ENCODE data around the gene GET4. TPM values are rescaled to one million over a fixed set of nuclear protein-coding genes. Genes with fewer than 3 reads are reported as not detected.
"Not testable (repeated sequence)": the region's sequence is repeated elsewhere in the genome, so short reads cannot be mapped to it uniquely, and the experiment has no call there.

The GET4 gene
- total RNA-seq, 1 donor from 2014 or later = 20.8 TPM

DNA sequence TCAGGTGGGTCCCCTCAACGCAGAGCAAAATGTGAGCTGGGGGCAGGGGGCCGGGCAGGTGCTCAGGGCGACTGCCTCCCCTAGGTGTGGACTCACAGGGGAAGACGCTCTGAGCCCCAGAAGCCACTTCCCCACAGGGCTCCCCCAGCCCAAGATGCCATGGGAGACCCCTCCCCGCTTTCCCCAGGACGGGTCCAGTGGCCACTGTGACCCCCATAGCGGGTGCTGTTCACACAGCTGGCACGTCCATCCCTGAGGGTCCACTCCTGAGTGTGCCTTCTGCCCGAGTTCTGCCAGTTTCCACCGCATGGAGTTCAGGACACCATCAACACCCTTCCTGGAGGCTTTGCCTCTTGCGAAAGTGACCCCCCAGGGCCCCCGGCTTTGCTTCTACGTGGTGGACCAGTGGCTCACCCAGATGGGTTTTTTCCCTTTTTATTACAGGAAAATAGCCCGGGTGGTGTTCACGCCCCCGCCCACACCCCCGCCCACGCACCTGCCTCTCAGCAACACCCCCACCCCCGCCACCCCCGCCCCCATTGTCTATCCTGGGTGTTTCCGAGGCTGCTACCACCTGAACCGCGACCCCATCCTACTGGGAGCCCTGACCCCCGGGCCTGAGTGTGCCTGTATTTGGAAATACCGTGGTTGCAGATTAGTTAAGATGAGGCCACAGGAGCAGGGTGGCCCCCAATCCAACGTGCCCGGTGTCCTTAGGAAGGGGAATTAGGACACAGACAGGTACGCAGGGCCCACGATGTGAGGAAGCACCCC, 46.2 kb downstream of the GET4 start:
- FAIRE-seq (no peak), DNase-seq (ENCODE audit: low spot score in 2 of 2) (no peak)

DNA sequence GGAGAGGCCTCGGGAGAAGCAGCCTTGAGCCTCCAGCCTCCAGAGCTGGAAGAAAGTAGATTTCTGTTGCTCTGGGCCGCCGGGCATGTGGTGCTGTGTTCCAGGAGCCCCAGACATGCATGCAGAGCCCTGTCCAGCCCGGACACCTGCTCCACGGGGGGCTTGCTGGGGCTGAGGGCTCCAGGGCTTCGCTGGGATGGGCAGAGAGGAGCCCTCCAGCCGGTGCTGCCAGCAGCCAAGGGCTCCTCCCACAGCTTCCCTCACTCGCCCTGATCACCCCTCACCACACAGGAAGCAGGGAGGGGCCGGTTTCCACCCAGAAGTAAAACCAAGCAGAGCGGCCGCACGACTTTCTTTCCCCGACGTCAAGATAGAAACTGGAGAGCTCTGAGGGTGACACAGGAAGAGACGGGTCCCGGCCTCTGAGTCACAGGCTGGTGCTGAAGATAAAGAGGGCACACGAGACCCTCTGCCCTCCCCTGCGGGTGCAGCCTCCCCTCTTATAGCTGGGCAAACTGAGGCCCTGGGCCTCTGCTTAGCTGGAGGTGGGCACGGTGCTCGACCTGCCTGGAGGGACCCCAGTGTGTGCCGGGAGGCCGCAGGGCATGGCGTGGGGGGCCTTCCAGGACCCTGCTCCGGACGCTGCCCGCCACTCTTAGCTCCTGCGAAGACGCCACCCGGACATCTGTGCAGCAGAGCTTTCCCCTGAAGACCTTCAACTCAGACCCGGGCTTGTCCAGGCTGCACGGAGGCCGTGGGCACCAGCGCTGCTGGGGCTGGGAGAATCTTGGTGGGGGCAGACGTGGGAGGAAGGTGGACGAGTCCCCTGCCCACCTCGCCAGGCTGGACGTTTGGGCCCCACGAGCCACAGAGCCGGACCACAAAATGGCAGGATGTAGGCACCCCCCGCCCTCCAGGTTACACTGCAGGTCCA, 47.0 kb downstream of the GET4 start:
- DNase-seq (ENCODE audit: low spot score in 2 of 2) (no peak), FAIRE-seq (no peak)

DNA sequence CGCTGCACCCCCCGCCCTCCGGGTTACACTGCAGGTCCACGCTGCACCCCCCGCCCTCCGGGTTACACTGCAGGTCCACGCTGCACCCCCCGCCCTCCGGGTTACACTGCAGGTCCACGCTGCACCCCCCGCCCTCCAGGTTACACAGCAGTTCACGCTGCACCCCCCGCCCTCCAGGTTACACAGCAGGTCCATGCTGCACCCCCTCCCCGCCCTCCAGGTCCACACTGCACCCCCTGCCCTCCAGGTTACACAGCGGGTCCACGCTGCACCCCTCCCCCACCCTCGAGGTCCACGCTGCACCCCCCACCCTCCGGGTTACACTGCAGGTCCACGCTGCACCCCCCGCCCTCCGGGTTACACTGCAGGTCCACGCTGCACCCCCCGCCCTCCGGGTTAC, 47.7 kb downstream of the GET4 start:
- not testable (repeated sequence) for DNase-seq (ENCODE audit: low spot score in 2 of 2); FAIRE-seq

DNA sequence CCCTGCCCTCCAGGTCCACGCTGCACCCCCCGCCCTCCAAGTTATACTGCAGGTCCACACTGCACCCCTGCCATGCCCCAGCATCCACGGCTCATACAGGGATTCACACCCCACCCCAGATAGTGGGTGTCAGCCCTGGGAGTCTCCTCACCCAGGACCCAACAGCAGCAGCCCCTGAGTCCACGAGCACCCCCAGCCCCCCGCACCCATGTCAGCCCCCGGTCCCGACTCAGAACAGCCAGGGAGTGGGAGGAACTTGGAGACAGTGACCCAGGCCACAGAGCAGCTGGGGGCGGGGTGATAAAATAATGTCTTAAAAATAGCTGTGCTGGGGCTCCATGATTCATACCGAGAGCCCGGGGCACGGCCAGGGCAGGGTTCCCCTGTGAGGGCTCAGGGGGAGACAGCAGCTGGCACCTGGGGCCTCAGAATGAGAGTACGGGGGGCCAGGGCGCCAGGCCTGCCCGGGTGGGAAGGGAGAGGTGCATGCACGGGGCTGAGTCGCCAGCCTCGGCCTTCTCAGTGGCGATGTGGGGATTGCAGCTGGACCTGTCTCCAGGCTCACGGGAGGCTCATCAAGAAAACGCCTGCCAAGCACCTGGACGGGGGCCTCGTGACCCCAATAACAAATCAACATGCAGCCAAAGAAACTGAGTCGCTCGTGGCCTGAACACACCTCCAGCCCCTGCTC, 48.3 kb downstream of the GET4 start:
- FAIRE-seq (no peak), DNase-seq (ENCODE audit: low spot score in 2 of 2) (no peak)

DNA sequence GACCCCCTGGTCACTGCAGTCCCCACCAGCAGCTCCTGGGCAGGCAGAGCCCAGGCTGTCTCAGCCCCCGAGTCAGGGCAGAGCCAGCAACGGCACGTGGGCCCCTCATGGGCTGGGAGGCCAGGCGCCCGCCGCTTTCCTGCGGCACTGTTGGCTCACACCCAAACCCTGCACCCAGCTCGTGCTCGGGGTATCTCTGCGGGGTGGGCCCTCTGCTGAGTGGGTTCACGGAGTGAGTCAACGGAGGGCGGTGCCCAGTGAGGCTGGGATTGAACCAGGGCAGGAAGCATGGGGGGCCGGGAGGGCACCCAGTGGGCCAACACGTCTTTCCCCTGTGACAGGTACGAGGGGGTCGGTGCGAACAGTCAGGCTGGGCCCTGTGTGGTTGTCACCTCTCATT, 49.2 kb downstream of the GET4 start:
- no peak for DNase-seq (ENCODE audit: low spot score in 2 of 2)
- no peak for FAIRE-seq

DNA sequence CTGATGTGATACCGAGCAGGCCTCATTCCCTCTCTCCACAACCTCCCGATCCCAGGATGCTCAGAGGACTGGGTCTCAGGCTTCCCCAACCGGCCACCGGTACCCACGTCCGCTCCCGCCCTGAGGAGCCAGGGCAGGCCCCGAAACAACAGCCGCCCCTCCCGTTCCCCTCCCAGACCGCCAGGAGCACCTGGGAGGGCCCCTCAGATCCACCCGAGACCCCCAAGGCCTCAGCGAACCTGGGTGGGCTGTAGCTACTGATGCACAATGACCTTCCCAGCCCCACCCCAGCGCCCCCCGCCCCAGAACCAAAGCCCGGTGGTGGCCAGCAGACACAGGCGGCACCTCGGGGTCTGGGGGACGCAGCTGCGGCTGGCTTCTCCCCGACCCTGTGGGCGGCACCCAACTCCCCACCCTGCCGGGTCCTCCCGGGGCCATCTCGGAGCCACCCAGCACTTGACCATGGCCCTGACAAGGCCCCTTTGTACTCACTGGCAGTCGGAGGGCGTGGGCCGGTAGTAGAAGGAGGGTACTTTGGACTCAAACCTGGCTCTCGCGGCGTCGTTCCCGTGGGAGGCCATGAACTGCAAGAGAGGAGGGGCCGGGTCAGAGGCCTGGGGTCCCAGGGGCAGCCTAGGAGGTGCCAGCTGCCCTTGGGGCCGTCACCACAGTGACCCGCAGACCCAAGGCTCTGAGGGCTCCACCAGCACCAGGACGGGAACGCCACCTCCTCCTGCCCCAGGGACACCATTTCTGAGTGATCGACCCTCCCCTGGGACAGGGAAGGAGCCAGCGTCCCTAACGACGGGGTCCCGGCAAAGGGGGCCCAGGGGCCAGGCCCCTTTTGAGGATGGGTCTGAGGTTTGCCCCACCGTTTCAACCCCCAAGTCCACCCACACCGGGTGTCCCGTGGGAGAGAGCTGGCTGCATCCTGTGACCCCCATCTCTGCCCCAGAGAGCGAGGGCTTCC, 50.0 kb downstream of the GET4 start:
- DNase-seq (ENCODE audit: low spot score in 2 of 2) (no peak), FAIRE-seq (no peak)

DNA sequence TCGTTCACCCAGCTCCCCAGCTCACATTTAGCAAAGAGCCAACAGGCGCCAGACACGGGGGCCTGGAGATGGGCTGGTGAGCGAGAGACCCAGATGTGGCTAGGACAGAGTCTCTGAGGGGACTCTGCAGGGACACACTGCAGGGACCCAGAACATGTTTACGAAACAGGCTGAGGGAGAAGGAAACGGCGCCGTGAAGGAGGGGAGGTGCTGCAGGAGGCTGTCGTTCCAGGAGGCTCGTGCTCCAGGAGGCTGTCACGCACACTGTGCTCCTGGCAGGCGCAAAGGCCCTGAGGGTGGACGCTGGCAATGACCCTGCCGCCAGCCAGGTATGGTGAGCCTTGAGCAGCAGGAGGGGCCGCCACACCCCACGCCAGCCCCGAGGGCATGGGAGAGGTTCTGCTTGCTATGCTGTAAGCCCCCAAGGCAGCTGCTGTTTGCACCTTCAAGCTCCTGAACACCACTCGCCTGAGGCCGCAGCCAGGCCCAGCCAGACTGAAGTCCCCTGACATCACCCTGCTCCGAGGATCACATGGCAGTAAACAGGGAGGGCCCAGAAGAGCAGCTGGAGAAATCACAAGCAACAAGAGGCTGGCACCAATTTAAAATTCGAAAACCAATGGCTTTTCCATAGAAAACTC, 50.8 kb downstream of the GET4 start:
- DNase-seq (ENCODE audit: low spot score in 2 of 2) (no peak), FAIRE-seq (no peak)

DNA sequence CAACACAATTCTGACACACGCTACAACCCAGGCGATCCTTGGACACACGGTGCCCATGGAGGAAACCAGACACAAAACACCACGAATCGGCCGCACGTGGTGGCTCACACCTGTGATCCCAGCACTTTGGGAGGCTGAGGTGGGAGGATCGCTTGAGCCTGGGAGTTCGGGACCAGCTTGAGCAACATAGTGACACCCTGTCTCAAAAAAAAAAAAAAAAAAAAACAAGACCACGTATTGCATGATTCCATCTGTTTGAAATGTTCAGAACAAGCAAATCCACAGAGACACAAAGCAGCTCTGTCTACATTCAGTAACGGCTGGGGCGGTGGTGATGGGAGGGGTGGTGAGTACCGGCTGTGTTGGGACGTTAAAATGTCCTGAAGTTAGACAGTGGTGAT, 53.0 kb downstream of the GET4 start:
- DNase-seq (ENCODE audit: low spot score in 2 of 2) (no peak), FAIRE-seq (no peak)

DNA sequence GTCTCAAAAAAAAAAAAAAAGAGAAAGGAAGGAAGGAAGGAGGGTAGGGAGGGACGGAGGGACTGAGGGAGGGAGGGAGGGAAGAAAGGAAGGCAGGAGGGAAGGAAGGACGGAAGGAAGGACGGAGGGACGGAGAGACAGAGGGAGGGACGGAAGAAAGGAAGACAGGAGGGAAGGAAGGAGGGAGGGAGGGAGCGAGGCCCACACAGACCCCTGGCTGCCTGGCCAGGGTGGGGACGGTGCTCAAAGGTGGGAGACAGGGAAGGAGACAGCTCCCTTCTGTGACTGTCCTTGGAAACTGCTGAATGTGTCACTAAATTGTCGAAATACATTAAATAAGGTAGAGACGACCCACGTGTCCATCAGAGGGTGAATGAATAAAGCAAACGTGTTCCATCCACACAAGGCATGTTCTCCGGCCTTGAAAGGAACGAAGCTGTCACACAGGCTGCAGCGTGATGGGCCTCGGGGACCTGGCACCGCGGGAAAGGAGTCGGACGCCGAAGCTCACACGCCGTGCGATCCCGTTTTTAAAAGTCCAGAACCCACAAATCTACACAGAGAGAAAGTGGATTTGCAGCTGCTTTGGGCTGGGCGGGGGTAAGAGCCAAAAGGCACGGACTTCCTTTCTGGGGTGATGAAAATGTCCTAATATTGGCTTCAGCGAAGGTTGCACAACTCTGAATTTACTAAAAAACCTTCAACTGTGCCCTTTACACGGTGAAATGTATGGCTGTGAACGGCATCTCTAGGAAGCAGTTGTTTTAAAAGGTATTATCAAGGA, 54.8 kb downstream of the GET4 start:
- no peak for DNase-seq (ENCODE audit: low spot score in 2 of 2)

DNA sequence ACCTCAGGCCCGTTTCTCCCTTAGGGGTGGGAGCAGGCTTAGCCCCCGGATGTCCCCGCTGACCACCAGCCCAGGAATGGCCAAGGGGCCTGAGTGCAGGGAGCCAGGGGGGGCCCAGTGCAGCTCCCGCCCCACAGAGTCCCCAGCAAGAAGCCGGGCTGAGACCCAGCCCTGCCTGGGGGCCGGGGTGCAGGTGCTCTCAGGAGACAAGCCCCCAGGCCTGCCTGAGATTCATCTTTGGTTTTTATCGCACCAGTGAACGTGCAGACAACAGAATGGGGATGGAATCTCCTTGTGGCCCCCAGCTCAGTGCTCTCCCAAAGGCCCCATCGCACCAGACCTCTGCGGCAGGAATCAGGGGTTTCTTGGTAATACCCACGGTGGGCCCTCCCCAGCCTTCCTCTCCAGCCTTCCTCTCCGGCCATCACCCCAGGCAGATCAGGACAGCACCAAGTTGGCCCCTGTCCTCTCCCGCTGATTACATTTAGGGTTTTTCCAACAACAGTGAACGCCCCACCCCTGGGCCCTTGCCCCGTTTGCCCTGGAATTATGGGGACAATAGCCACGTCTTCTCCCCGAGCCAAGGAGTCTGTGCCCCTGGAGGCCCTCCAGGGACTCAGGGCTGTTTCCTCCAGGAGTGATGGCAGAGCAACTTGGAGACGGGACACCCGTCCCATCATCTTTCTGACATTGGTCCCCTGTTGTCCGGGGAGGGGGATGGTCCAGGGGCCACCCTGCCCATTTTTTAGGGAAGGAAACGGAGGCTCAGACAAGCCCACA, 55.7 kb downstream of the GET4 start:
- FAIRE-seq = no peak
- no peak for DNase-seq (ENCODE audit: low spot score in 2 of 2)

More for the DNA sequence above, 54.8 kb downstream of the GET4 start:
- no peak for FAIRE-seq

DNA sequence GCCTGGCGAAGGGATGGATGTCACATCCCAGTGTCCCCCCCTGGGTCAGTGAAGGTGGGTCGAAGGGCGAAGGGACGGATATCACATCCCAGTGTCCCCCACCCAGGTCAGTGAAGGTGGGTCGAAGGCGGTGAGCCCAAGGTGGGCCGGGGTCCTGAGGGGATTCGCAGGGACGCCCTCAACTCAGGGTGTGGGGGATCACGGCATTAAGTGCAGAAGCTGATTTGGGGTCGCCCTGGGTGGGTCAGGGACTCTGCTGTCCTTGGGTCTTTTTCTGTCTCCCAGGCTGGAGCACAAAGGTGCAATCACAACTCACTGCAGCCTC, 56.3 kb downstream of the GET4 start:
- no peak for FAIRE-seq
- no peak for DNase-seq (ENCODE audit: low spot score in 2 of 2)

DNA sequence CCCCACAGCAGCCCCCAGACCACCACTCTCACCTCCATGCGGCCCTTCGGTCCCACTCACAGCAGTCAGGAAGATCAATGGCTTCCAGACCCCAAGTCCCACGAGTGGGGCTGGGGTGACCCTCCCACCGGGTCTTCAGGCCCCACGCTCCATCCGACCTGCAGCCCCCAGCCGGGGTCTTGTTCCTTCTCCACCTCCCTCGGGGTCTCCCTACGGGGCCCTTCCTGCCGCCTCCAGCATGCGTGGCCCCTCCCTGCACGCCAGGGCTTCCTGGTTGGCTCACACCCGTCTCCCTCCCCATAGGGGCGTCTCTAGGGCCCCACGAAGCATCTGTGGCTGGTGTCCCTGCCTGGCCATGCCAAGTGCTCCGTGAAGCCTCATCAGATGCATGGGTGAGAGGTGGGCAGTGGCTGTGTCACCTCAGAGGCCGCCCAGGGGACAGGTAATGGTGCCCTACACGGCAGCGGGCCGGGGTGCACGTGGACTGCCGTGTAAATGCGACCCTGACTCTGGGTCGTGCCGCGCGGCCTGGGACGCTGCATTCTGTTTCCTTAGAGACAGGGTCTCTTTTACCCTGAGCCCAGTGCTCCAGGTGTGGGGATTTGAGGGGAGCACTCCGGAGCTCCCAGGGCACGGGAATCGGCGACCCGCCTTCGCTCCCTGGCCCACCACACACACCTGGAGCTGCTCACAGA, 58.3 kb downstream of the GET4 start:
- DNase-seq (ENCODE audit: low spot score in 2 of 2) (no peak), FAIRE-seq (no peak)

DNA sequence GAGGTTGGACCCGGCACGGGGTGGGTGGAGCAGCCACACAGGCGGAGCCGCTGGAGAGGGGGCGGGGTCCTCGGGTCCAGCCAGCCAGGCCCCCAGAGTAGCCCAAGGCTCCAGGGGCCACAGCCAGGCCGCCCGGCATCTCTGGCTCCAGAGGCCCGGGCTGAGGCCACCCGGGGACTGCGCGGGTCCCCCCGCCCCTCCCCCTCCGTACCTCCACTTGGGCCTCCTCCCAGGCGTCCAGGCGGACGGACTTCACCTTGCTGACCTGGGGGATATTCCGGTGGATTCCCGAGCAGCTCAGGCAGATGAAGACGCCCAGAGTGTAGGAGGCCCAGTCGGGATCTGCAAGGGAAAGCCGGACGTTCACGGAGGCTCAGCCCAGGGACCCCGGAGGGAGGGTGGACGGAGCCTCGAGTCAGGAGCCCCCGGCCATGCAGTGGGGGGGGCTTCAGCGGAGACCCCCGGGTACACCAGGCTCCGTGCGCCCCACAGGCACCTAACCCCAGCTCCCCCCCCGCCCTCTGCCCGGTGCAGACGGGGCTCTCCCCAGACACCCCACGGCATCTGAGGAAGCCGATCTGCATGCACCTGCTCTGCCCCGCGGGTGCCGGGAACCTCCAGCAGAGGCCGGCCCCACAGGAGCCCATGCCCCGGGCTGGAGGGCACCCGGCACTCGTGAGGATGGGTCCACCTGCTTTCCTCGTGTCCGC, 59.0 kb downstream of the GET4 start:
- no peak for FAIRE-seq

DNA sequence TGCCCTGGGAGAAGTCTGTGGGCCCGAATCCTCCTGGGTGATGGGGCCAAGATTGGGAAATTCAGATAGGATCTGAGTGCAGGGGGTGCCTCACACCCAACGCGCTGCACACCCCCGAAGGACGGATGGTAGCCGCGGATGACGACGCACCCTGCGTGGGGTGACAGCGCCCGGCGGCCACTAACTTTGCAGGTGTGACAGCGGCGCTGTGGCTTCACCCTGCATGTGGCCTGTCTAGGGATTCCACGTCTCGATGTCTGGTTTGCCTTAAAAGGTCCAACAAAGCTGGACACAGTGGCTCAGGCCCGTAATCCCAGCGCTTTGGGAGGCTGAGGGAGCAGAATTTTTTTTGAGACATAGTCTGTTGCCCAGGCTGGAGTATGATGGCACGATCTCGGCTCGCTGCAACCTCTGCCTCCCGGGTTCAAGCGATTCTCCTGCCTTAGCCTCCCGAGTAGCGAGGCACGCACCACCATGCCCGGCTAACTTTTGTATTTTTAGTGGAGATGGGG, 59.6 kb downstream of the GET4 start:
- DNase-seq (ENCODE audit: low spot score in 2 of 2) (no peak), FAIRE-seq (no peak)

More for the DNA sequence above, 59.0 kb downstream of the GET4 start:
- DNase-seq (ENCODE audit: low spot score in 2 of 2) = no peak

DNA sequence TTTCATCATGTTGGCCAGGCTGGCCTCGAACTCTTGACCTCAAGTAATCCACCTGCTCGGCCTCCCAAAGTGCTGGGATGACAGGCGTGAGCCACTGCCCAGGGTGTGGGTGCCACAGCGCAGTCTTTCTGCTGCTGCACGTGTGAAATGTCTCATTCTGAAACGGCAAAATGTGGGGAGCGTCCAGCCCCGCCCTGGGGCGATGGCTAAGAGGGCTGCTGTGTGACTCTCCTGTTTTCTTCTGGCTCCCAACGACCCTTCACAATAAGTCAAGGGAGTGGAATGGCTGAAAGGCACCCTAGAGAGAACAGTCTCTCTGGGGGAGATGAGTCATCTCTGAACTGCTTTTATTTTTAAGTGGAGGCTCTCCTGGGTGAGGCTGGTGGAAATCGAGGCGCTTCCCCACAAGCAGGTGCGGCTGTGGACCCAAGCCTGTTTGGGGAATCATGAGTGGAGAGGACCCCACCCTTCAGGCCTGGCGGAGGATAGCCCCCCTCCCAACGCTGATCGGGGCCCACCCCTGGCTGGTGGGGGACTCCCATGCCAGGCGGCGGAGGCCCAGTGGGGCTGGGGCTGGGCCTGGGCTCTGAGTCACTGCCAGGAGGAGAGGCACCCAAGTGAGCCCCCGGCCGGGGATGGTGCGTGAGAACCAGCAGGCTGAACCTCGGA, 60.2 kb downstream of the GET4 start:
- no peak for DNase-seq (ENCODE audit: low spot score in 2 of 2)
- FAIRE-seq = no peak

Data from frontal cortex (tissue), 4 donors.